Uterus (tissue), 4 donors: ENCODE data around the gene ZDHHC12. TPM values are rescaled to one million over a fixed set of nuclear protein-coding genes. Genes with fewer than 3 reads are reported as not detected.

Experiments
- DNase-seq, 2 donors: peaks; one replicate each; pipeline ENCODE4 v3.0.0-alpha.2; 2019 to 2020
- H3K27ac ChIP-seq, 2 donors: fragments of 200-600 bp; sonication (generic); 1 replicate in 1 of 2; 2 replicates in 1 of 2; pipeline ENCODE4 v1.5.1; 2016 to 2018
- H3K27me3 ChIP-seq, 2 donors: fragments of 200-600 bp; sonication (generic); one replicate each; pipeline ENCODE4 v1.5.1; 2018 to 2019; ENCODE audit warnings: control low read depth in 1 of 2
- H3K36me3 ChIP-seq, 2 donors: fragments of 200-600 bp; sonication (generic); one replicate each; pipeline ENCODE4 v1.5.1; 2019; ENCODE audit warnings: control low read depth in 1 of 2
- H3K4me1 ChIP-seq, 2 donors: fragments of 200-600 bp; sonication (generic); one replicate each; pipeline ENCODE4 v1.5.1; 2018 to 2019; ENCODE audit warnings: control low read depth in 1 of 2
- H3K4me3 ChIP-seq, 2 donors: fragments of 200-600 bp; sonication (generic); 1 replicate in 1 of 2; 2 replicates in 1 of 2; pipeline ENCODE4 v1.5.1; 2018 to 2019; ENCODE audit warnings: mild to moderate bottlenecking in 1 of 2
- H3K9me3 ChIP-seq, 2 donors: fragments of 200-600 bp; sonication (generic); one replicate each; pipeline ENCODE4 v1.5.1; 2019; ENCODE audit warnings: control low read depth in 1 of 2
- CTCF ChIP-seq, 4 experiments: fragments of 200-600 bp in 2 of 4; fragments of 450-650 bp in 2 of 4; sonication (generic) in 2 of 4; IDR thresholded peaks; one replicate each; pipeline ENCODE4 v1.5.1; 2016 to 2019; ENCODE audit warnings: antibody characterized with exemption in 4 of 4, mild to moderate bottlenecking in 2 of 4, moderate library complexity in 1 of 4
- POLR2A ChIP-seq, 2 donors: fragments of 450-650 bp; IDR thresholded peaks; one replicate each; pipeline ENCODE4 v1.6.1; 2016; ENCODE audit warnings: antibody characterized with exemption in 2 of 2, mild to moderate bottlenecking in 1 of 2, moderate library complexity in 1 of 2
- intact Hi-C: fragments of 100-400 bp; cut with DNase I; formaldehyde crosslinking; loops from one replicate; pipeline ENCODE4 v1.15.1; 2023; ENCODE audit warnings: low total_unique reads
- total RNA-seq, 4 donors: library from RNA; depleted of rRNA in 3 of 4; stranded (reverse); fragments of >200 nt in 3 of 4; gene quantifications; one replicate each; pipeline versions ENCODE4 v1.1.0 to v1.2.4, GENCODE V29; 2014 to 2023
- donor health status: DM: yes; HTN: yes; CAD: no.

ZDHHC12 gene
- total RNA-seq, 4 donors from 2014 or later = 0.59 to 11.7 (median 6.5) TPM

GRCh38 chr9:128705051-128705965 lies 18.6 kb downstream of the ZDHHC12 start:
- no peaks in the 10 kb centered on the region for H3K9me3 ChIP-seq
- H3K27ac ChIP-seq = no peak overlapping the region
- no peak overlapping the region for H3K4me3 ChIP-seq
- H3K36me3 ChIP-seq = no peaks in the 10 kb centered on the region
- DNase-seq = no peak
- no peaks in the 10 kb centered on the region for H3K4me1 ChIP-seq
- intact Hi-C loops = no loop called here
- TF ChIP-seq POLR2A (IDR thresholded peaks at IDR 0.05) (no peak), CTCF (IDR thresholded peaks at IDR 0.05) (no peak)
- no peaks in the 10 kb centered on the region for H3K27me3 ChIP-seq

DNA sequence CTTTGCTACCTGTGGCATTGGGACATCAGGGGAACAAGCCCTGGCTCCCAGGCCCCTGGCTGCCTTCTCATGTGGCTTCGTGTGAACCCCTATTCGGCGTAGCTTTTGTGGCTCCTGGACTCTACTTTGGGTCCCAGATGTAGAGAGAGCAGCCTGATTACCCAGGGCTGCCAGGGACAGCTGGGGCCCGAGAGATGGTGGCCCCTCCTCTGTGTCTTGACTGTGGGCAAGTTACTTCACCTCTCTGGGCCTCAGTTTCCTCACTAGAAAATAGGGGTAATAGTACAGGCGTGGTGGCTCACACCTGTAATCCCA lies 19.6 kb downstream of the ZDHHC12 start:
- Histone ChIP-seq H3K4me1 (no peaks in the 10 kb centered on the region), H3K36me3 (no peaks in the 10 kb centered on the region), H3K27me3 (no peaks in the 10 kb centered on the region), H3K9me3 (no peaks in the 10 kb centered on the region), H3K4me3 (no peak overlapping the region), H3K27ac (peak overlapping the region; percentile 85 to 89)
- no peak for DNase-seq
- intact Hi-C loops = no loop called here
- TF ChIP-seq POLR2A (IDR thresholded peaks at IDR 0.05) = no peak
- no peak for TF ChIP-seq CTCF (IDR thresholded peaks at IDR 0.05)

DNA sequence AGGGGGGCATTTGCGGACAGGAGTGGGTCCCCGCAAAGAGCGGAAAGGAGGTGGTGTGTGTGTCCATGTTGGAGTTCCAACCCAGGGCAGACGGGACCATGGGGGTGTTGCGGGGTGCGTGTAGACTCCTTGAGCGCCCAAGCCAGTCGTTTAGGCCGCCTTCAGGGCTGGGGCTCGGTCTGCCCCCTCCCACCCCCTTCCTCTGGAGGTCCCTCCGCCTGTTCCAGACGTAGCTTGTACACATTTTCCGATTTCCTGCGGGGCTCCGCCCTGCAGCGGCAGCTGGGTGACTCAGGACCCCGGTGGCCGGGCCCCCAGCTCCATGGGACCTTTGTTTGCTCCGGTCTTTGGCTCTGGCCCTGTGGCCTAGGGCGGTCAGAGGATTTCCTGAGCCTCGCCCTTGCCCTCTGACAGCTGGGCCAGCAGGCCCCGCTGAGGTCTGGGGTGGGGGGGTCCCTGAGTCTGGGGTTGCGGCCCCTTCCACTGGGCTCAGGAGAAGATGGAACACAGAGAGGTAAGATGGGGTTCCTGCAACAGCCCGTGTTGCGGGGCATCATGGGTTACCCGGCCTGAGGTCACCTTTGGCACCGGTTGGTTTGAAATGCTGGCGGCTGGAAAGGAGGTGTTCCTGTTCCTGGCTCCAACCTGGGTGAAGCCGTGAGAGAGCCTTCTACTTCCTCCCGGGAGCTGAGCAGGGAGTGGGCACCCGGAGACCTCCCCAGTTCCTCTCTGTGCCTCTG lies 20.1 kb downstream of the ZDHHC12 start:
- Histone ChIP-seq H3K9me3 (no peaks in the 10 kb centered on the region), H3K4me1 (no peaks in the 10 kb centered on the region), H3K27me3 (no peaks in the 10 kb centered on the region), H3K27ac (peak overlapping the region; percentile 85 to 89), H3K36me3 (no peaks in the 10 kb centered on the region), H3K4me3 (peak overlapping the region; percentile 49 to 73)
- TF ChIP-seq POLR2A (IDR thresholded peaks at IDR 0.05) = no peak
- TF ChIP-seq CTCF (IDR thresholded peaks at IDR 0.05) = no peak
- DNase-seq = peak; percentile 37 to 61
- intact Hi-C loops = no loop called here

- H3K4me3 ChIP-seq = peak overlapping the region; percentile 49 to 73
- H3K27ac ChIP-seq = peak overlapping the region; percentile 85 to 89
- H3K9me3 ChIP-seq = no peaks in the 10 kb centered on the region
- TF ChIP-seq POLR2A (IDR thresholded peaks at IDR 0.05) = no peak
- no peak for TF ChIP-seq CTCF (IDR thresholded peaks at IDR 0.05)
- no peaks in the 10 kb centered on the region for H3K4me1 ChIP-seq
- intact Hi-C loops = no loop called here
- no peaks in the 10 kb centered on the region for H3K27me3 ChIP-seq
- DNase-seq = peak; percentile 33 to 42
- no peaks in the 10 kb centered on the region for H3K36me3 ChIP-seq
Observed at GRCh38 chr9:128702949-128703615, 20.8 kb downstream of the ZDHHC12 start.
